ENCODE results near the gene NEURL2. TPM values are rescaled to one million over a fixed set of nuclear protein-coding genes. Genes with fewer than 3 reads are reported as not detected.
"Not testable (repeated sequence)": the region's sequence is repeated elsewhere in the genome, so short reads cannot be mapped to it uniquely, and the experiment has no call there.

NEURL2 gene
- total RNA-seq, 4 donors from 2014 or later: 12.6 to 17.4 (median 16.1) TPM

DNA sequence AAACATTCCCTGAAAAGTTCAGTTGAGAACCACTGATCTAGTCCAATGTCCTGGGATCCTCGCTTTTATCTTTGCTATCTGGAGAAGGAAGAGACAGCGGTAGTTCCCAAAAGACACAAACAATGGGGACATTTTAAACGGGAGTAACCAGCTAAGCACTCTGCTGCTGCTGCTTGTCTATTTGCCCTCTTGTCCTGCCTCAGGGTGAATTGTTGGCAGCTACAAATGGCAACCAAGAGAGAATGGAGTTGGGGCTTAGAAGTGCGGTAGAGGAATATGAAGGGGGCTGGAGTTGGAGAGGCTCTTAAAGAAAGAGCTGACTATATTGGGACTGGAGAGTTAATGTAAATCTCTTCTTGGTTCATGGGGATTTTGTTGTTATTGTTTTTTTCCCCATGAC lies 16.4 kb downstream of the NEURL2 start:
- H3K9me3 ChIP-seq: no peaks in the 10 kb centered on the region
- peaks cover 0 to 3% of the 10 kb centered on the region in 2 donors for H3K4me1 ChIP-seq
- no peaks in the 10 kb centered on the region for H3K27me3 ChIP-seq
- 64 to 78% methylated on average over 4 of the region's 4 CpGs for WGBS, 2 donors
- DNase-seq: no peak
- no peak for TF ChIP-seq POLR2A (IDR thresholded peaks at IDR 0.05)
- TF ChIP-seq, protein P1, sequence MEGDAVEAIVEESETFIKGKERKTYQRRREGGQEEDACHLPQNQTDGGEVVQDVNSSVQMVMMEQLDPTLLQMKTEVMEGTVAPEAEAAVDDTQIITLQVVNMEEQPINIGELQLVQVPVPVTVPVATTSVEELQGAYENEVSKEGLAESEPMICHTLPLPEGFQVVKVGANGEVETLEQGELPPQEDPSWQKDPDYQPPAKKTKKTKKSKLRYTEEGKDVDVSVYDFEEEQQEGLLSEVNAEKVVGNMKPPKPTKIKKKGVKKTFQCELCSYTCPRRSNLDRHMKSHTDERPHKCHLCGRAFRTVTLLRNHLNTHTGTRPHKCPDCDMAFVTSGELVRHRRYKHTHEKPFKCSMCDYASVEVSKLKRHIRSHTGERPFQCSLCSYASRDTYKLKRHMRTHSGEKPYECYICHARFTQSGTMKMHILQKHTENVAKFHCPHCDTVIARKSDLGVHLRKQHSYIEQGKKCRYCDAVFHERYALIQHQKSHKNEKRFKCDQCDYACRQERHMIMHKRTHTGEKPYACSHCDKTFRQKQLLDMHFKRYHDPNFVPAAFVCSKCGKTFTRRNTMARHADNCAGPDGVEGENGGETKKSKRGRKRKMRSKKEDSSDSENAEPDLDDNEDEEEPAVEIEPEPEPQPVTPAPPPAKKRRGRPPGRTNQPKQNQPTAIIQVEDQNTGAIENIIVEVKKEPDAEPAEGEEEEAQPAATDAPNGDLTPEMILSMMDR (IDR thresholded peaks at IDR 0.05): no peak
- H3K27ac ChIP-seq: no peak overlapping the region
- peaks cover 0 to 15% of the 10 kb centered on the region in 2 donors for H3K36me3 ChIP-seq
- H3K4me3 ChIP-seq (replicated peaks in 1 of 3): no peak overlapping the region
- intact Hi-C loops (cut with DNase I): no loop called here

DNA sequence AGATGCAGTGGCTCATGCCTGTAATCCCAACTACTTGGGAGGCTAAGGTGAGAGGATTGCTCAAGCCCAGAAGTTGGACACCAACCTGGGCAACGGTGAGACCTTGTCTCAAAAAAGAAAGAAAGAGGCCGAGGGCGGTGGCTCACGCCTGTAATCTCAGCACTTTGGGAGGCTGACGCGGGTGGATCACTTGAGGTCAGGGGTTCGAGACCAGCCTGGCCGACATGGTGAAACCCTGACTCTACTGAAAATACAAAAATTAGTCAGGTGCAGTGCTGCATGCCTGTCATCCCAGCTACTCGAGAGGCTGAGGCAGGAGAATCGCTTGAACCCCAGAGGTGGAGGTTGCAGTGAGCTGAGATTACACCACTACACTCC lies 16.9 kb downstream of the NEURL2 start:
- 92 to 95% methylated on average over 10 of the region's 10 CpGs for WGBS, 2 donors

DNA sequence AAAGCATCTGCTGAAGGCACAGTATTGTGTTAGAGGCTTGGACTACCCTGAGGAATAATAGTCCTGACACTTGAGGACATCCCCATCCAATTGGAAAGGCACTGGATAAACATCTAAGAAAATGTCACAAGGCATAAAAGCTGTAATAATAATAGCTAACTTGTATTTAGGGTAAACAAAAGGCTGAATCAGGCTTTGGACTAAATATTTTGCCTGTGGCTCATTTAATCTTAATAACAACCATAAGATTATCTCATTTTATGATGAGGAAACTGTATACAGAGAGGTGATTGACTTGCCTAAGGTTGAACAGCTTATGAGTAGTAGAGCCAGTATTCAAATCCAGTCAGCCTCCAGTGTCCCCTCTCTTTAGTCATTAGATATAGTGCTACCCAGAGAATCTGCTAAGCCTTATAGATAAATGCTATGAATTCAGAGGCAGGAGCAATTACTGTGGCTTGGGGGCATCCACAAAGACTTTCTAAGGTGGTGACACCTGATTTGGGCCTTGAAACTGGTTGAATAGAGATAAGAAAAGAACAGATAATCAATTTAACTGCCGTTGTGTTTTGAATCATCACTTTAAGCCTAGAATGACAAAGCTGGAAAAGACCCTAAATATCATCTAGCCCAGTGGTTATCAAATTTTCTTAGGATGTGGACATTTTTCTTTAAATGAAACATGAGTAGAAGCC lies 17.5 kb downstream of the NEURL2 start:
- Histone ChIP-seq H3K36me3 (peaks cover 0 to 15% of the 10 kb centered on the region in 2 donors), H3K27me3 (no peaks in the 10 kb centered on the region), H3K9me3 (no peaks in the 10 kb centered on the region), H3K27ac (no peak overlapping the region), H3K4me3 (replicated peaks in 1 of 3) (no peak overlapping the region), H3K4me1 (peaks cover 0 to under 1% of the 10 kb centered on the region in 2 donors)
- TF ChIP-seq POLR2A (IDR thresholded peaks at IDR 0.05): no peak
- TF ChIP-seq, protein P1 (IDR thresholded peaks at IDR 0.05): no peak
- 84 to 86% methylated on average over 1 of the region's 1 CpG for WGBS, 2 donors
- intact Hi-C loops (cut with DNase I): no loop called here
- no peak for DNase-seq

More for the DNA sequence above, 16.9 kb downstream of the NEURL2 start:
- intact Hi-C loops (cut with DNase I); H3K4me3 ChIP-seq (replicated peaks in 1 of 3); DNase-seq; H3K27me3 ChIP-seq; H3K9me3 ChIP-seq; H3K27ac ChIP-seq; H3K4me1 ChIP-seq: not testable (repeated sequence)
- H3K36me3 ChIP-seq: peaks cover 0 to 15% of the 10 kb centered on the region in 2 donors

DNA sequence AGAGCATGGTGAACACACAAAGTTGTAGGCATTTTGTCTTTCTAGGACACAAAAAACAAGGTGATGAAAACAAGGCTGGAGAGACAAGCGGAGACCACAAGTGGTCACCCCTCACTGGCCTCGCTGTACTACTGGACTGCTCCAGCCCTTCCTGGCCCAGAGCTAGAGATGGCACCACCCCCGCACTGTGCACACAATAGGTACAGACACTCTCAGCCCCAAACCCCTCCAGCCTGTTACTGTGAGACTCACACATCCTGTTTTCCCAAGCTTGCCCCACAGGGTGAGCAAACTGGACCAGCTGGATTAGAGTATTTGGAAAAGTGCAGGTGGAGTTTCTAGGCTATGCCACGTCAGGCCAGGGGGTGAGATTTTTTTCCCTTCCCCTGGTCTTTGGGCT lies 18.4 kb downstream of the NEURL2 start:
- H3K4me1 ChIP-seq: no peaks in the 10 kb centered on the region
- WGBS, 2 donors: 79 to 95% methylated on average over 4 of the region's 4 CpGs

DNA sequence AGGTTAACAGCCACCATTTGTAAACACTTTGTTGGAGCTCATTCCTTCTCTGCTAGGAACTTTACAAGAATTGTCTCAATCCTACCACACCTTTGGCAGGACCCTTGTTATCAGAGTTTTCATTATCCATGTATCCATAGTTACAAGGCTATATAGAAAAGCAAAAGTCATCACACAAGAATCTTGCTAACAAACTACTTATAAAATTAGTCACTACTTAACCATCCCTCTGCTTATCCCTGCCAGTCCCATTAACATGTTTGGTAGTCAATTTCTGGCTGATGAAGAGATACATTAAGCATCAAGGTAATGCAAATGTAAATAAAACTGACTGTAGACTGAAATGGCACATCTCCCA lies 23.2 kb downstream of the NEURL2 start:
- intact Hi-C loops (cut with DNase I): no loop called here
- no peak overlapping the region for H3K4me3 ChIP-seq (replicated peaks in 1 of 3)

More for the DNA sequence above, 18.4 kb downstream of the NEURL2 start:
- Histone ChIP-seq H3K36me3 (peaks cover 0 to 7% of the 10 kb centered on the region in 2 donors), H3K27me3 (no peaks in the 10 kb centered on the region), H3K4me3 (replicated peaks in 1 of 3) (no peak overlapping the region), H3K9me3 (no peaks in the 10 kb centered on the region), H3K27ac (no peak overlapping the region)
- intact Hi-C loops (cut with DNase I): no loop called here
- TF ChIP-seq POLR2A (IDR thresholded peaks at IDR 0.05): no peak
- TF ChIP-seq, protein P1 (IDR thresholded peaks at IDR 0.05): no peak
- DNase-seq: no peak

More for the DNA sequence above, 23.2 kb downstream of the NEURL2 start:
- DNase-seq: no peak
- no peaks in the 10 kb centered on the region for H3K9me3 ChIP-seq
- H3K27me3 ChIP-seq: no peaks in the 10 kb centered on the region
- H3K27ac ChIP-seq: no peak overlapping the region
- no peak for TF ChIP-seq POLR2A (IDR thresholded peaks at IDR 0.05)
- TF ChIP-seq, protein P1 (IDR thresholded peaks at IDR 0.05): no peak
- no peaks in the 10 kb centered on the region for H3K4me1 ChIP-seq
- no peaks in the 10 kb centered on the region for H3K36me3 ChIP-seq
